HL-60/S4 treated with retinoic acid at 250 ng/mL for 4 days and 3 days (cell line): ENCODE results near the gene FUNDC1.
"Not testable (repeated sequence)": the region's sequence is repeated elsewhere in the genome, so short reads cannot be mapped to it uniquely, and the experiment has no call there.

Experiments
- in situ Hi-C: fragments of 300-500 bp; cut with MboI; formaldehyde crosslinking; loops from 2 replicates; pipeline ENCODE4 v1.7.0; 2022; ENCODE audit warnings: low sequenced_read_pairs

The FUNDC1 gene

DNA sequence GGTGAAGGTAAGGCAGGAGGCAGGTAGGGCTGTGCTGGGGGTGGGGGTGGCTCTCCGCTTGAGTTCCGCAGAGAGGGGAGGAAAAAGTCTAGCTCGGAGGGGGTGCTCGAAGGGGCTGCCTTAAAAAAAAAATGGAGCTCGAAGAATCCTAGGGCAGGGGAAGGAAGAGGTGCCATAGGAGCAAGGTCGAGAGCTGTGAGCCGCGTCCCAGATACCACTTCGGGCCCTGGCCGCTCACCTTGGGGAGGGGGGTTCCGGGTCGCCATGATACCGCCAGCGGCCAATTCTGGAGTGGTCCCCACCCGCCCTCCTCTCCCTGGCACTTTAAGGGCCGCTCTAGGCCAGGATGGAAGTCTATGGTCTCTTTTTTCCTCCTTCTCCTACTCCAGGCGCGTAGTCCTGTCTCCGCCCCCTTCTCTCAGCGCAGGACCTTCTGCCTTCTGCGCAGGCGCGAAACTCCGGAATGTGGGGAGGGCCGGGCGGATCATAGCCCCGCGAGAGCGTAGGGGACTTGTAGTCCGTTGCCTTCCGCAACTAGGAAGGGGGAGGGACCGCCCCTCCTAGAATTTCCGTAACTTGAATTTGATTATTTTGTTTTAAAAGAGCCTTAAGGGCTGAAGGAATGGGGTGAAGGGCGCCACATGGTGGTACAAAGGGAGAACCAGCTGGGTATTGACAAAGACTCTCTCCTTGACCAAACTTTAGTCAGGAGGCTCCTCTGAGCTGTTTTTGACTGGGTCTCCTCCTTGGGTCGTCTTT is at the start of gene FUNDC1:
TSS of gene FUNDC1 (minus strand) at position 293 of the 759 bp plus-strand sequence. CDS start at position 266, 27 bp downstream.
- in situ Hi-C loops, result no loop called here

- in situ Hi-C loops, result no loop called here
Observed at GRCh38 chrX:44585866-44586265, 43.2 kb upstream of the FUNDC1 start.

DNA sequence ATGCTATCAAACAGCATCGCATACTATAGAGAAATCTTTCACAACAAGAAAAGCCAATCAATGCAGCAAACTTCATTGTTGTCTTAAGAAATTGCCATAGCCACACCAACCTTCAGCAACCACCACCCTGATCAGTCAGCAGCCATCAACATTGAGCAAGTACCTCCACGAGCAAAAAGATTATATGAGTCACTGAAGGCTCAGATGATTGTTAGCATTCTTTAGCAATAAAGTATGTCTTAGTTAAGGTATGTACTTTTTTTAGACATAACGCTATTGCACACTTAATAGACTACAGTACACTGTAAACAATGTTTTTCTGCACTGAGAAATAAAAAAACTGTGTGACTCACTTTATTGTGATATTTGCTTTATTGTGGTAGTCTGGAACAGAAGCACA is 37.8 kb upstream of the FUNDC1 start:
- in situ Hi-C loops, result no loop called here

GRCh38 chrX:44572340-44572938 is 29.8 kb upstream of the FUNDC1 start:
- in situ Hi-C loops, result no loop called here

DNA sequence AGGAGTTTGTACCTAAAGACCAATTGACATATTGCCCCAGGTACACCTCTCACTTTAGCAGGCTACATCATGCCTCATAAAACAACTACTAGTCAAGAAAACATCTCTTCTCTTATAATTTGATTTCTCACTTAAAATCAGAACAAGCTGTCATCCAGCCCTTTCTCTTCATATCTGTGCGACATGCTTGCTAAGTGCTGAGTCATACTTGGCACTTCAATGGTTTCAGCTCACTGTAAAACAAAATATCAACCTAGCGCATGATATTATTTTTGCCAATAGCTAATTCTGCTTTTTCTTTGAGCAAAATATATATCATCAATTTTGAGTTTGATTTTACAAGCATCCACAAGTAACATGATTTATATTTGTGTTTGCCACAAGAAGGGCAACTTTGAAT is 27.9 kb upstream of the FUNDC1 start:
- in situ Hi-C loops, result no loop called here

GRCh38 chrX:44569122-44569521 is 26.5 kb upstream of the FUNDC1 start:
- in situ Hi-C loops, result no loop called here

GRCh38 chrX:44568196-44568595 is 25.5 kb upstream of the FUNDC1 start:
- in situ Hi-C loops, result no loop called here

DNA sequence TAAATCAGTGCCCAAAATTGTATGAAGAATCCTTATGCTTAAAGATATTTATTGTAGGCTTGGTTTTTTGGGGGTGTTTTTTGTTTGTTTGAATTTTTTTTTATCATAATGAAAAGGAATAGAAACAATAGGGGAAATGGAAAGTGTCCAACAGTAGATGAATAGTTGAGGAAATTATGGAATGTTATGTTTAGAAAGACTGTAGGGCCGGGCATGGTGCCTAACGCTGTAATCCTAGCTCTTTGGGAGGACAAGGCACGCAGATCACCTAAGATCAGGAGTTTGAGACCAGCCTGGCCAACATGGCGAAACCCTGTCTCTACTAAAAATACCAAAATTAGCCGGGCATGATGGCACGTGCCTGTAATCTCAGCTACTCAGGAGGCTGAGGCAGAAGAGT is 19.2 kb upstream of the FUNDC1 start:
- in situ Hi-C loops, result not testable (repeated sequence)

DNA sequence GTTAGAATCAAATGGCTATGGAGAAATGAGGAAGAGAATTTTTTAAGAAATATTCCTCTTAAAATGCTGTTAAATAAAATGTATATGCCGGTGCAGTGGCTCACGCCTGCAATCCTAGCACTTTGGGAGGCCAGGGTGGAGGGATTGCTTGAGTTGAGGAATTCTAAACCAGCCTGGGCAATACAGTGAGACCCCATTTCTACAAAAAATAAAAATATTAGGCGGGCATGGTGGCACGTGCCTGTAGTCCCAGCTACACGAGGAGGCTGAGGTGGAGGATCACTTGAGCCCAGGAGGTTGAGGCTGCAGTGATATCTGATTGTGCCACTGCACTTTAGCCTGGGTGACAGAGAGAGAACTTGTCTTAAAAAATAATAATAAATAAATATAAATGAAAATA is 7.9 kb upstream of the FUNDC1 start:
- in situ Hi-C loops, result no loop called here

DNA sequence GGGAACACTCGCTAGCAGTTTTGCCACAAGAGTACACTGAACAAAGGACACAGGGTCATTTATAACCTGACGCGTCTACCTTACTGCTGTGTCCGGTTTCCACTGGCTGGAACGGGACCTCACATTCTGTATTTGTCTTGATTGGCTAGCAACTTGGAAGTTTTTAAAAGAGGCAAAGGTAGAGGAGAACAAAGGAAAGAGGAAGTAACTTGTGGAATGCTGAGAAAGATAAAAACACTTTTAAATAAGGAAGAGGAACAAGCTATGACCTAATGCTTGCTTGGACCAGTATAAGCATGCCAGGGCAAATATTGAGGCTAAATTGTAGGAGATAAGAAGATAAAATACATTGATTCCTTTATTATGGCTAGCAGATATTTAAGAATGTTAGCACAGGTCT is 2.8 kb upstream of the FUNDC1 start:
- in situ Hi-C loops, result not testable (repeated sequence)

- in situ Hi-C loops, result no loop called here
Observed at GRCh38 chrX:44544036-44544435, 1.4 kb upstream of the FUNDC1 start.

- in situ Hi-C loops, result no loop called here
Observed at GRCh38 chrX:44536198-44536597, 6.5 kb downstream of the FUNDC1 start.

GRCh38 chrX:44529310-44529709 is 13.3 kb downstream of the FUNDC1 start:
- in situ Hi-C loops, result no loop called here

GRCh38 chrX:44514272-44514671 is 28.4 kb downstream of the FUNDC1 start:
- in situ Hi-C loops, result no loop called here

DNA sequence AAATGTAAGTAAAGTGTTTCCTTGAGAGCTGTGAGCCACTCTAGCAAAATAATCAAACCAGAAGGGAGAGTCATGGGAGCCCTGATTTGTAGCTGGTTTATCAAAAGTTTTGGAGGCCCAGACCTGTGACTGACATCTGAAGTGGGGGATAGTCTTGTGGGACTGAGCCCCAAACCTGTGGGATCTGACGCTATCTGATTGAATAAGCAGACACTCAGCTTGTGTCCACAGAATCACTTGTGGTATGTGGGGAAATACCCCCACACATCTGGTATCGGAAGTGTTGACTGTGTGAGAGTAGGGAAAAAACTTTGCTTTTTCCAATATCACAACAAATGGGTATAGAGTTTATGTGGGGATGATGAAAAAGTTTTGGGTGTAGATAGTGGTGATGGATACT is 35.4 kb downstream of the FUNDC1 start:
- in situ Hi-C loops, result no loop called here

- in situ Hi-C loops, result no loop called here
Observed at GRCh38 chrX:44506678-44507077, 36.0 kb downstream of the FUNDC1 start.

DNA sequence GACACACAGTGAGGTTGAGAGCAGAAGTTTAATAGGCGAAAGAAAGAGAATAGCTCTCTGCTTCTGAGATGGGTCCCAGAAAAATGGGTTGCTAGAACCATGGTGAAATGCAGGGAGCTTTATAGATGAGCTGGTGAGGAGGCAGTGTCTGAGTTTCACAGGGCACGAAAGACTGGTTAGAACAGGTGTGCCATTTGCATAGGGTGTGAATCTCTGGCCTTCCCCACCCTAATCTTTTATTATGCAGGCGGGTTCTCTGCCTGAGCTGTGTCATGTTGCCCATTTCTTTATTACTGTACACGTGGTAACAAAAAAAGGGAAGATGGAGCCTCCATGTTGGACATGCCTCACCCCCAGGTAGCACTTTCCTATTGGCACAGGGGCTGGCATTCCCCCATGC is 39.1 kb downstream of the FUNDC1 start:
- in situ Hi-C loops, result no loop called here

- in situ Hi-C loops, result no loop called here
Observed at GRCh38 chrX:44495091-44495490, 47.6 kb downstream of the FUNDC1 start.

DNA sequence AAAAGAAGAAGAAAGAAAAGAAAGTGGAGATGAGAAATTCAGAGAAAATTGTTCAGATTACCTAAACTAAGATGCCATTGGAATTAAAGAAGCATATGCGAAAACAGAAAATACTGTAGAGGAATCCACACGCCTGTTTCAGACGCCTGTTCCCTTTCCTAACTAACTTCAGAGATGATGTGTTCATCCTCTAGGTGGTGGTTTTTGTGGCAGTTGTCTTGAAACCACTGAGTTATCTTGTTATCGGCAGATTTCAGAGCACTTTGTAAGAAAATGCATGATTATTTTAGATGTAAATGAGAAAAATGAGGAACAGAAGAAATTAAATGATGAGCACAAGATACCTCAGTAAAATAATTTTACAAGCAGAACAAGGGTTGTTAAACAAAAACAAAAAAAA is 48.3 kb downstream of the FUNDC1 start:
- in situ Hi-C loops, result no loop called here

DNA sequence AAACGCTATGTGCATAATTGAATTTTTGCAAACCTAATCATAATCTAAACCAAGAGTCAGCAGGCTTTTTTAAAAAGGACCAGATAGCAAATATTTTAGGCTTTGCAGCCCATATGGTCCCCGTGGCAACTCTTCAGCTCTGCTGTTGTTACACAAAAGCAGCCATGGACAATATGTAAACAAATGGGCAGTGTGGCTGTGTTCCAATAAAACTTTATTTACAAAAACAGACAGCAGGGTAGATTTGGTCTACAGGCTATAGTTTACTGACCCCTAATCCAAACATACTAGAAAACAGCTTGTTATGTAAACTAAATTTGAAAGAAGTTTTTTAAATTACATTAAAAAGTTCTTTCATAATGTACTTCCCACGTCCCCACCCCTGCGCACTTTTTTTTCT is 53.1 kb downstream of the FUNDC1 start:
- in situ Hi-C loops, result no loop called here

DNA sequence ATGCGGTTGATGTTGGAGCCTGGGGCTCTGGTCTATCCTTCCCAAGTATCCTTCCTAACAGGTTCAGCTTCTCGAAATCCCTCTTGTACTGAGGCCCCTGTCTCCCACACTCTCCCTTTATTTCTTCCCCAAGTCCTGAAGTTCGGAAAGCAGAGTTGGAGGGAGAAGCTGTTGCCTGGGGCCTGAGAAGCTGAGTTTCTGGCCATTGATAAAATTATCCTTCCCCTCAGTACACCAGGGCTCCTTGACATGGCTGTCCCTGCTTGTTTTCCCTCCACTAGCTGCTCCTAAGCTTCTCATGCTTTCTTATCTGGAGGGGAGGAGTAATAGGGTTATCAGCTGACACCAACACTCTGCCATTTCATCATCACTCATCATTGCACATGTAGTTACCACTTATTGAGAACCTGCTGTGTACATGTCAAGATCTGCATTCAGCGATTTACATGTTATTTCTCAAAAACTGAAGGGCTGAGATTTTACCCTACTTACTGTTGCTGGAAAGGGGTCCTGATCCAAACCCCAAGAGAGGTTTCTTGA is 58.0 kb downstream of the FUNDC1 start:
- in situ Hi-C loops, result no loop called here

GRCh38 chrX:44483965-44484606 is 58.6 kb downstream of the FUNDC1 start:
- in situ Hi-C loops, result no loop called here
